Body of pancreas (tissue), 4 donors: Measurements from ENCODE around the gene CCDC12. TPM values are rescaled to one million over a fixed set of nuclear protein-coding genes. Genes with fewer than 3 reads are reported as not detected.

ENCODE experiments used
- ATAC-seq: fragments of 150-250 bp; one replicate; pipeline ENCODE4 v1.9.1; 2016
- DNase-seq, 4 donors: peaks; one replicate each; pipeline ENCODE4 v3.0.0-alpha.2; 2019
- H3K27ac ChIP-seq, 4 donors: fragments of 200-600 bp; sonication (generic); 1 replicate in 3 of 4; 2 replicates in 1 of 4; pipeline versions ENCODE4 v1.5.1 to v1.6.1; 2016 to 2019; ENCODE audit warnings: mild to moderate bottlenecking in 1 of 4, mixed read lengths in 1 of 4, moderate library complexity in 1 of 4
- H3K27me3 ChIP-seq, 2 donors: fragments of 200-600 bp; sonication (generic); one replicate each; pipeline ENCODE4 v1.6.0; 2016; ENCODE audit warnings: mild to moderate bottlenecking in 1 of 2
- H3K36me3 ChIP-seq, 2 donors: fragments of 200-600 bp; sonication (generic); replicated peaks in 1 of 2; 2 replicates each; pipeline ENCODE4 v1.5.1; 2016; ENCODE audit warnings: low read depth in 2 of 2; ENCODE audit not compliant: insufficient read depth in 1 of 2
- H3K4me1 ChIP-seq: fragments of 200-600 bp; sonication (generic); one replicate; pipeline ENCODE4 v1.6.0; 2016
- H3K4me3 ChIP-seq, 2 donors: fragments of 200-600 bp; sonication (generic); 1 replicate in 1 of 2; 2 replicates in 1 of 2; pipeline ENCODE4 v1.5.1; 2016 to 2019
- H3K9me3 ChIP-seq, 3 donors: fragments of 200-600 bp; sonication (generic); 1 replicate in 2 of 3; 2 replicates in 1 of 3; pipeline ENCODE4 v1.5.1; 2016
- POLR2A ChIP-seq, 3 donors: fragments of 450-650 bp; IDR thresholded peaks; one replicate each; pipeline ENCODE4 v1.6.1; 2016; ENCODE audit warnings: antibody characterized with exemption in 3 of 3, mild to moderate bottlenecking in 2 of 3
- WGBS, 2 donors: methylation state at CpG; one replicate each; pipeline ENCODE4 v1.1.5; 2017; 5-methylcytosine and 5-hydroxymethylcytosine counted together
- intact Hi-C: fragments of 100-400 bp; cut with DNase I; formaldehyde crosslinking; loops from one replicate; pipeline ENCODE4 v1.15.1; 2023
- total RNA-seq, 2 donors: library from RNA; depleted of rRNA; stranded (reverse); fragments of >200 nt; gene quantifications; one replicate each; pipeline ENCODE4 v1.1.0, GENCODE V29; 2016
- TF ChIP-seq, protein P1 (sequence below), 7 experiments: fragments of 450-650 bp in 4 of 7; fragments of 200-600 bp in 3 of 7; sonication (generic) in 3 of 7; IDR thresholded peaks; one replicate each; pipeline ENCODE4 v1.5.1; 2016 to 2019; ENCODE audit warnings: antibody characterized with exemption in 7 of 7

The CCDC12 gene
- total RNA-seq, 2 donors from 2014 or later, result 25.4 to 67.2 TPM

DNA sequence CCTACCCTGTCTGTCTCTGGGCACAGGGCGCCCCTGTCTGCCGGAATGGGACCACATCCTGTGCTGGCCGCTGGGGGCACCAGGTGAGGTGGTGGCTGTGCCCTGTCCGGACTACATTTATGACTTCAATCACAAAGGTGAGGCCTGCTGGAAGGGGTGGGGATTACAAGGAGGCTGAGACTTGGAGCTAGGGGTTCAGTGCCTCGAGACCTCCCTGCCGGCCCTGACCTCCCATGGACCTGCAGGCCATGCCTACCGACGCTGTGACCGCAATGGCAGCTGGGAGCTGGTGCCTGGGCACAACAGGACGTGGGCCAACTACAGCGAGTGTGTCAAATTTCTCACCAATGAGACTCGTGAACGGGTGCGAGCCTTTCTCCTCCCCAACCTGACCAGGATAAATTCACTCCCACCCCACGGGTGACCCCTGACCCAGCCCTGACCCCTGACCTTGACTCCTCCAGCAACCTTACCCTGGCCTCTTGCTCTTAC lies 78.7 kb downstream of the CCDC12 start:
- H3K4me3 ChIP-seq, result no peak overlapping the region
- intact Hi-C loops, result no loop called here
- TF ChIP-seq, protein P1, sequence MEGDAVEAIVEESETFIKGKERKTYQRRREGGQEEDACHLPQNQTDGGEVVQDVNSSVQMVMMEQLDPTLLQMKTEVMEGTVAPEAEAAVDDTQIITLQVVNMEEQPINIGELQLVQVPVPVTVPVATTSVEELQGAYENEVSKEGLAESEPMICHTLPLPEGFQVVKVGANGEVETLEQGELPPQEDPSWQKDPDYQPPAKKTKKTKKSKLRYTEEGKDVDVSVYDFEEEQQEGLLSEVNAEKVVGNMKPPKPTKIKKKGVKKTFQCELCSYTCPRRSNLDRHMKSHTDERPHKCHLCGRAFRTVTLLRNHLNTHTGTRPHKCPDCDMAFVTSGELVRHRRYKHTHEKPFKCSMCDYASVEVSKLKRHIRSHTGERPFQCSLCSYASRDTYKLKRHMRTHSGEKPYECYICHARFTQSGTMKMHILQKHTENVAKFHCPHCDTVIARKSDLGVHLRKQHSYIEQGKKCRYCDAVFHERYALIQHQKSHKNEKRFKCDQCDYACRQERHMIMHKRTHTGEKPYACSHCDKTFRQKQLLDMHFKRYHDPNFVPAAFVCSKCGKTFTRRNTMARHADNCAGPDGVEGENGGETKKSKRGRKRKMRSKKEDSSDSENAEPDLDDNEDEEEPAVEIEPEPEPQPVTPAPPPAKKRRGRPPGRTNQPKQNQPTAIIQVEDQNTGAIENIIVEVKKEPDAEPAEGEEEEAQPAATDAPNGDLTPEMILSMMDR (IDR thresholded peaks at IDR 0.05), result peak in 1 of 7 experiments; percentile 12
- no peak for TF ChIP-seq POLR2A (IDR thresholded peaks at IDR 0.05)
- DNase-seq (no peak), ATAC-seq (no peak)
- peaks cover 0 to 5% of the 10 kb centered on the region in 2 donors for H3K27me3 ChIP-seq
- no peak overlapping the region for H3K27ac ChIP-seq
- WGBS, 2 donors, result 50 to 73% methylated on average over 11 to 15 of the region's 15 CpGs
- no peaks in the 10 kb centered on the region for H3K9me3 ChIP-seq
- H3K4me1 ChIP-seq, result peaks cover 8% of the 10 kb centered on the region
- no peaks in the 10 kb centered on the region for H3K36me3 ChIP-seq

DNA sequence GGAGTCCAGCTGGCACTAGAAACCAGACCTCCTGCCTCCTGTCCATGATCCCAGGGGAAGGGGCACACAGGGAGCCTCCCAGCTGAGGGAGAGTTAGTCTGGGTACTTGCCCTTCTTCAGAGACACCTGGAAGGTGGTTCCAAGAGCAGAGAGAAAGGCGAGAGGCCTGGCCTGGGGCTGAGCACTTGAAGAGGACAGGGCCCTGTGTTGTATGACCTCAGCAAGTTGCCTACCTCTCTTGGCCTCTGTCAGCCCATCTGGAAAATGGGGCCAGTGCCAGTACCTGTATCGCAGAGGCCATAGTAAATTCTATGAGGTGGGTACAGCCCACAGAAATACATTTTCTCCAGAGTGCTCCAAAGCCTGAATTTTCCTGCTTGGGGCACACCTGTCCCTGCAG lies 79.5 kb downstream of the CCDC12 start:
- H3K36me3 ChIP-seq, result no peaks in the 10 kb centered on the region
- ATAC-seq (no peak), DNase-seq (no peak)
- H3K27me3 ChIP-seq, result peaks cover 0 to 5% of the 10 kb centered on the region in 2 donors
- intact Hi-C loops, result no loop called here
- H3K4me3 ChIP-seq, result no peak overlapping the region
- H3K27ac ChIP-seq, result no peak overlapping the region
- no peak for TF ChIP-seq POLR2A (IDR thresholded peaks at IDR 0.05)
- TF ChIP-seq, protein P1 (IDR thresholded peaks at IDR 0.05), result no peak
- no peaks in the 10 kb centered on the region for H3K9me3 ChIP-seq
- peaks cover 16% of the 10 kb centered on the region for H3K4me1 ChIP-seq
- 89 to 96% methylated on average over 1 to 2 of the region's 2 CpGs for WGBS, 2 donors

DNA sequence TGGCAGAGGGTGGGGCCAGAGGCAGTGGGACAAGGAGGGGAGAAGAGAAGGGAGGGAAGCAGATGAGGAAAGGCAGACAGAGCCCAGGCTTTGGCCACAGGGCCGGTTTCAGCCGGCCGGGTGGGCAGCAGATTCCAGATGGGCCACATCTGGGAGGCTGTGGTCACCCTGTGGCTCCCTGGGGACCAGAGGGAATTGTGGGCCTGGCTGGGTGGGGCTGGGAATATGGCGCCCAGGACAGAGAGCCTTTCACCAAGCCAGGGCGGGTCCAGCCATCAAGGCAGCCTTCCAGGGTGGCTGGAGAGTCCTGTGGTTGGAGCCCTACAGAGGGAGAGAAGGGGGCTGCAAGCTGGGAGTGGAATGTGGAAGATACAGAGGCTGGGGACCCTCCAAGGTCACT lies 80.2 kb downstream of the CCDC12 start:
- Histone ChIP-seq H3K36me3 (no peaks in the 10 kb centered on the region), H3K27me3 (peaks cover 0 to 5% of the 10 kb centered on the region in 2 donors)
- TF ChIP-seq POLR2A (IDR thresholded peaks at IDR 0.05), result no peak
- TF ChIP-seq, protein P1 (IDR thresholded peaks at IDR 0.05), result no peak

DNA sequence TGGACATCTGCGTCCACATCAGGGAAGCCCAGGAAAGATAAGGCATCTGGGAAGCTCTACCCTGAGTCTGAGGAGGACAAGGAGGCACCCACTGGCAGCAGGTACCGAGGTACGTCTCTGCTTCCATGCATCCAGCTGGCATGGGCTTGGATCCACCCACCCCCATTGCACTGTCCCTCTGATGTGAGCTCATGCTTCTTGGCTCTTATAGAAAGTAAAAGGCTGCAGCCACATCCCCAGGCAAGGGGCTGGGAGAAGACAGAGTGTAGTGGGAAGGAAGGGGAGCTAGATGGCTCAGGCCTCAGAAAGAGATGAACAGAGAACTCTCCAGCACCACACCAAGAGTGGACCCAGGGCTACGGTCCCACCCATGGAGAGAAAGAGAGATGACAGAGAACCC lies 80.8 kb downstream of the CCDC12 start:
- TF ChIP-seq POLR2A (IDR thresholded peaks at IDR 0.05), result no peak
- TF ChIP-seq, protein P1 (IDR thresholded peaks at IDR 0.05), result no peak
- Histone ChIP-seq H3K36me3 (no peaks in the 10 kb centered on the region), H3K27ac (no peak overlapping the region), H3K4me1 (peaks cover 21% of the 10 kb centered on the region), H3K4me3 (no peak overlapping the region), H3K9me3 (no peaks in the 10 kb centered on the region), H3K27me3 (peaks cover 0 to 5% of the 10 kb centered on the region in 2 donors)
- no peak for ATAC-seq
- no peak for DNase-seq
- intact Hi-C loops, result no loop called here
- WGBS, 2 donors, result 61 to 76% methylated on average over 4 of the region's 4 CpGs

More for the DNA sequence above, 80.2 kb downstream of the CCDC12 start:
- ATAC-seq, result no peak
- no peak for DNase-seq
- Histone ChIP-seq H3K9me3 (no peaks in the 10 kb centered on the region), H3K4me3 (no peak overlapping the region), H3K4me1 (peaks cover 21% of the 10 kb centered on the region), H3K27ac (no peak overlapping the region)
- intact Hi-C loops, result no loop called here
- WGBS, 2 donors, result 66 to 67% methylated on average over 5 of the region's 5 CpGs

DNA sequence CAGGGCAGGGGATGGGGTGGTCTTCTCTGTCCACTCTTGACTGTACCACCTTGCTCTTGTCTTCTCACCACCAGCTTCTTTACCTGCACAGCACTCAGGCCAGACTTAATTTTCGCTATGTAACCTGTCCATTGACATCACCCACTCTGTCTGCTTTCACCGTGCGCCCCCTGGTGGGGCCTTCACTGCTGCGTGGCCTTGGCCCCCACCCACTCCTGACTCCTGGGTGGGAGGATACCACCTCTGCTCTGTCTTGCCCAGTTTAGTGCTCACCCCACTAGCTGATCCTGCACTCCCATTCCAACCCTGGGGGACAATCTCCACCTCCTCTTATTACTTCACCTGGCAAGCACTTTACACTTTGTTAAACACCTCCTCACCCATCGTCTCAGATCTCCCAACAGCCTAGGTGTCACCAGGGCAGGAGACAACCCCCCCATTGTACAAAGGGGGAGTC lies 81.3 kb downstream of the CCDC12 start:
- peaks cover 0 to 5% of the 10 kb centered on the region in 2 donors for H3K27me3 ChIP-seq
- 15 to 19% methylated on average over 5 of the region's 5 CpGs for WGBS, 2 donors
- DNase-seq (peak; percentile 68 to 82 (median 74)), ATAC-seq (peak; percentile 47)
- H3K36me3 ChIP-seq, result no peaks in the 10 kb centered on the region
- intact Hi-C loops, result no loop called here
- H3K4me1 ChIP-seq, result peaks cover 21% of the 10 kb centered on the region
- no peak for TF ChIP-seq POLR2A (IDR thresholded peaks at IDR 0.05)
- TF ChIP-seq, protein P1 (IDR thresholded peaks at IDR 0.05), result peak; percentile 62 to 91 (median 76)
- H3K9me3 ChIP-seq, result no peaks in the 10 kb centered on the region
- H3K27ac ChIP-seq, result no peak overlapping the region
- H3K4me3 ChIP-seq, result no peak overlapping the region
